Measurements from ENCODE around the gene AADACL2.
"Not testable (repeated sequence)": the region's sequence is repeated elsewhere in the genome, so short reads cannot be mapped to it uniquely, and the experiment has no call there.

The AADACL2 gene

GRCh38 chr3:151764699-151765098 lies 31.0 kb downstream of the AADACL2 start:
- DNase-seq (ENCODE audit: low read depth in 4 of 4, low spot score in 1 of 4), result not testable (repeated sequence)

DNA sequence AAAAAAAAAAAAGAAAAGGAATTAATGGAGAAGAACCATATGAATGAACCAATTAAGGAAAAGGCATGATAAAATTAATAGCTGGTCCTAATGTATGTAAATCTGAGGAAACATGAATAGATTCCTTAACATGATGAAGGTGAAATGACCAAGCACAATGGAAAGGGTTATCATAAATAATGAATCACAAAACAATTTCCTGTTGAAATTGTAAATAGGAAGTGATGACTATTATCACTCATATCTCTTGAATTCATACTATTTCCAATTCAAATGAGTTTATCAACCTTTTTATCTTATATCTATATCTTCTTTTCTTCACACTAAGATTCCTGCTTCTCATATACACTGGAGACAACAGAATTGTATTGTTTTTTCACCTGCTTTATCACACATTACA lies 32.0 kb downstream of the AADACL2 start:
- DNase-seq (ENCODE audit: low read depth in 4 of 4, low spot score in 1 of 4), result no peak

- no peak for DNase-seq (ENCODE audit: low read depth in 4 of 4, low spot score in 1 of 4)
Observed at GRCh38 chr3:151766454-151766853, 32.7 kb downstream of the AADACL2 start.

DNA sequence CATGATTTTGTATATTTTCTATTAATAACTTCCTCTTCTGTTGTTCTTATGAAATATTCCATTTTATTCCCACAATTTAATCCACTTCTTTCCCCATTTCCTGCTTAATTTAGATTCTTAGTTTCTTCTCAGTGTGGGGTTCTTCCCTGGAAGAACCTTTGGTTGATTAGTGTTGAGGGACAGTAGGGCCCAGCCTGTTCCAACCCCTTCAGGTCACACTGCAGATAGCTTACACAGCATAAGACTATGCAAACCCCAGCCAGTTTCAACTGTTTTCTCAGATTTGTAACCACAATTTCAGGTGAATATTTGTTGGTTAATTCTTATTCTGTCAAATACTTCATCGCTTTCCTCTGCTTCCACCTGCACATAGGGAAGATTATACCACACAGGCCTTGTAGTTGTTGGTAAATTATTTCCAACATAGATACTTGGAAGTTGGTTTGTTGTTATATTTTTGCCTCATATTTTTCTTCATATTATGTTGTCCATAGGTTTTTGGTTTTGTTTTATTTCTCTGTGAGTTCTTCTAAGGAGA lies 34.7 kb downstream of the AADACL2 start:
- DNase-seq (ENCODE audit: low read depth in 4 of 4, low spot score in 1 of 4), result no peak

- DNase-seq (ENCODE audit: low read depth in 4 of 4, low spot score in 1 of 4), result no peak
Observed at GRCh38 chr3:151769175-151769574, 35.4 kb downstream of the AADACL2 start.

GRCh38 chr3:151770956-151771355 lies 37.2 kb downstream of the AADACL2 start:
- DNase-seq (ENCODE audit: low read depth in 4 of 4, low spot score in 1 of 4), result no peak

- no peak for DNase-seq (ENCODE audit: low read depth in 4 of 4, low spot score in 1 of 4)
Observed at GRCh38 chr3:151772825-151773480, 39.2 kb downstream of the AADACL2 start.

GRCh38 chr3:151774235-151774634 lies 40.5 kb downstream of the AADACL2 start:
- no peak for DNase-seq (ENCODE audit: low read depth in 4 of 4, low spot score in 1 of 4)

- DNase-seq (ENCODE audit: low read depth in 4 of 4, low spot score in 1 of 4), result no peak
Observed at GRCh38 chr3:151774910-151775309, 41.2 kb downstream of the AADACL2 start.

- DNase-seq (ENCODE audit: low read depth in 4 of 4, low spot score in 1 of 4), result no peak
Observed at GRCh38 chr3:151775314-151776258, 41.9 kb downstream of the AADACL2 start.

- no peak for DNase-seq (ENCODE audit: low read depth in 4 of 4, low spot score in 1 of 4)
Observed at GRCh38 chr3:151776259-151776740, 42.6 kb downstream of the AADACL2 start.

- no peak for DNase-seq (ENCODE audit: low read depth in 4 of 4, low spot score in 1 of 4)
Observed at GRCh38 chr3:151777880-151778279, 44.2 kb downstream of the AADACL2 start.

DNA sequence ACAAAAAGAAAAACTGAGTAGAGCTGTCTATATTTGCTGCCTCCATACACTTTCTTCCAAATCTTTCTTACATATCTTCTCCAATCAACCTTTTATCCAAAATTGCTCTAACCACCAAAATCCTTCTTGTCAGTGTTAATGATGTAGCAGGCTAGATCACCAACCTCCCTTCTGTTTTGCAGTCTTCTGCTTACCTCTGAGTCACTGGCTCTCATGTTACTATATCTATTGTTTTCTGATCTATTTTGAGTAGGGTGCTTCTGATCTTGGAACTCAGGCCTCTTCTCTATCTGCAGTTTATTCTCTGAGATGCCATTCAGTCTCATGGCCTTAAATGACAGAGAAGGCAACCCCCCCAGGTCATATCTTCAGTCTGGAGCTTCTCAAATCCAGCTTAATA lies 53.9 kb downstream of the AADACL2 start:
- no peak for DNase-seq (ENCODE audit: low read depth in 4 of 4, low spot score in 1 of 4)

GRCh38 chr3:151788401-151788800 lies 54.7 kb downstream of the AADACL2 start:
- no peak for DNase-seq (ENCODE audit: low read depth in 4 of 4, low spot score in 1 of 4)

GRCh38 chr3:151789853-151790463 lies 56.2 kb downstream of the AADACL2 start:
- no peak for DNase-seq (ENCODE audit: low read depth in 4 of 4, low spot score in 1 of 4)

- DNase-seq (ENCODE audit: low read depth in 4 of 4, low spot score in 1 of 4), result not testable (repeated sequence)
Observed at GRCh38 chr3:151790763-151791162, 57.0 kb downstream of the AADACL2 start.

DNA sequence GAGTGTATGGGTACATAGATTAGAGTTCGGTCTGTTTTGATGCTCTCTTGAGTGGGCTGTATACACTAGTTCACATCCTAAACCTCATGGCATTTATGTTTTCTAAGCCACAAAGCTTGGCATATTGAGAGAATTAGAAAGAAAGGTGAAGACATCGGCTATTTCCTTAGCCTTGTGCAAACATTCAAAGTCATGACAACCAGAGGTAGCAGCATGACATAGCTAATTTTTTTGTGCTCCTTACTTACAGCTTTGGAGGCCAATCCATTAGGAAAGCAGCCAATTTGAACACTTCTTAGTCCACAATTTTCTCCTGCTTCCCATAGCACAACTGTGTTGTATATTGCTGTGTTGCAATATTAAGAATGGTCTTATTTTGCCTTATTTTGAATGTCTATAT lies 58.7 kb downstream of the AADACL2 start:
- no peak for DNase-seq (ENCODE audit: low read depth in 4 of 4, low spot score in 1 of 4)

DNA sequence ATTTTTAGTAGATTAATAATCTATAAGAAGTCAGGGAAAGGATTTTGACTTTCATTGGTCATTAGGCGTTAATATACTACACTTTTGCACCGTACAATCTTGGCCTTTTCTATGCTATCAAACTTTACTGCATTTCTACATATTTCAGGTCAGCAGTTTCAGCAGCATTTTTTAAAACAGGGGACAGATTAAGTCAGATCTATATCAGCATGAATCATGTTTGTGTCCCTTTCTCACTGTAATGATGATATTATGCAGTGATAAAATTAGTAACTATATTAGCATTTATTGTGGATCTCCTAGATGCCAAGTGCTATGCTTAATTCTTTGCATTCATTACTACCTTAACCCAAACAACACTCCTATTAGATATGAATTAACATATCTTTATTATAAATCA lies 59.9 kb downstream of the AADACL2 start:
- no peak for DNase-seq (ENCODE audit: low read depth in 4 of 4, low spot score in 1 of 4)

GRCh38 chr3:151794080-151794479 lies 60.4 kb downstream of the AADACL2 start:
- DNase-seq (ENCODE audit: low read depth in 4 of 4, low spot score in 1 of 4), result no peak

GRCh38 chr3:151795276-151795675 lies 61.5 kb downstream of the AADACL2 start:
- DNase-seq (ENCODE audit: low read depth in 4 of 4, low spot score in 1 of 4), result no peak

DNA sequence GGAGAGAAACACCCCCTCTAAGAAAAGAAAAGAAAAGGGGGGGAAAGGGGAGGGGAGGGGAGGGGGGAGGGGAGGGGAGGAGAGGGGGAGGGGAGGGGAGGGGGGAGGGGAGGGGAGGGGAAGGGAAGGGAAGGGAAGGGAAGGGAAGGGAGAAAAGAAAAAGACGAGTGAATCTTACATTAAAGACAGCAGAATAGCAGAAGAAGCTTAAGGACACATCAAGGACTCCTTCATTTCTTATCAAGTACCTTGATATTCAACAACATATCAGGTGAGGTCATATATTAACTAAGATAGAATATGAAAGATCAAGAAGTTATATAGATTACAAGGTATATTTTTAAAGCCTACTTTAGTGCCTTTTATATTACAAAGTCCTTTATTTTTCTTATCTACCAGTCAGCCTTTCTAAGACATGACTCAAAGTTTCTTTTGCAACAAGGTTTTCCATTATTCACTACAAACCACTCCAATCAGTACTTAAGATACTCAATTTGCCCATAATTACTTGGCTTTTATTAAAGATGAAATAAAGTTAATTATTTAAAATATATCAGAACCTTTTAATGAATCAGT lies 62.5 kb downstream of the AADACL2 start:
- DNase-seq (ENCODE audit: low read depth in 4 of 4, low spot score in 1 of 4), result no peak

Measured in stimulated activated CD4-positive, alpha-beta T cell treated with anti-CD3 and anti-CD28 coated beads, Interleukin-1b, Interleukin-23, amount 100 ng/mL, for 24 hours (primary cell).